ENCODE measurements around the gene RPS6KL1.

DNA sequence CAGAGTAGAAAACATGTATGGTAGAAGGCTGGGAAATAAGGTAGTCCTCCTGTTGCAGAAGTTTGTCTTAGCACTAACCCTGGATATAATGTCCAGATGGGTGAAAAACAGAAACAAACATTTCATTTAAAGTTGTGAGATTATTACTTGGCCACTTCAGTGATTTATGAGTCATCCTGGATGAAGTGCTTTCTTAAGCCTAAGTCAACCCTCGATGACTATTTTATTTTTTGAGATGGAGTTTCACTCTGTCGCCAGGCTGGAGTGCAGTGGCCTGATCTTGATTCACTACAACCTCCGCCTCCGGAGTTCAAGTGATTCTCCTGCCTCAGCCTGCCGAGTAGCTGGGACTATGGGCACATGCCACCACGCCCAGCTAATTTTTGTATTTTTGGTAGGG is 31.2 kb downstream of the RPS6KL1 start:
- TF ChIP-seq, protein P1, sequence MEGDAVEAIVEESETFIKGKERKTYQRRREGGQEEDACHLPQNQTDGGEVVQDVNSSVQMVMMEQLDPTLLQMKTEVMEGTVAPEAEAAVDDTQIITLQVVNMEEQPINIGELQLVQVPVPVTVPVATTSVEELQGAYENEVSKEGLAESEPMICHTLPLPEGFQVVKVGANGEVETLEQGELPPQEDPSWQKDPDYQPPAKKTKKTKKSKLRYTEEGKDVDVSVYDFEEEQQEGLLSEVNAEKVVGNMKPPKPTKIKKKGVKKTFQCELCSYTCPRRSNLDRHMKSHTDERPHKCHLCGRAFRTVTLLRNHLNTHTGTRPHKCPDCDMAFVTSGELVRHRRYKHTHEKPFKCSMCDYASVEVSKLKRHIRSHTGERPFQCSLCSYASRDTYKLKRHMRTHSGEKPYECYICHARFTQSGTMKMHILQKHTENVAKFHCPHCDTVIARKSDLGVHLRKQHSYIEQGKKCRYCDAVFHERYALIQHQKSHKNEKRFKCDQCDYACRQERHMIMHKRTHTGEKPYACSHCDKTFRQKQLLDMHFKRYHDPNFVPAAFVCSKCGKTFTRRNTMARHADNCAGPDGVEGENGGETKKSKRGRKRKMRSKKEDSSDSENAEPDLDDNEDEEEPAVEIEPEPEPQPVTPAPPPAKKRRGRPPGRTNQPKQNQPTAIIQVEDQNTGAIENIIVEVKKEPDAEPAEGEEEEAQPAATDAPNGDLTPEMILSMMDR (IDR thresholded peaks at IDR 0.05; ENCODE audit: low read depth, low read length, missing input control), result no peak
- TF ChIP-seq TAF1 (conservative IDR thresholded peaks at IDR 0.05) (no peak), FOXA1 (IDR thresholded peaks at IDR 0.05) (no peak), YY1 (IDR thresholded peaks at IDR 0.05) (no peak), HNF4G (IDR thresholded peaks at IDR 0.05) (no peak), GABPA (IDR thresholded peaks at IDR 0.05 in 1 of 2, conservative IDR thresholded peaks at IDR 0.05 in 1 of 2) (no peak), SP1 (IDR thresholded peaks at IDR 0.05) (no peak), JUND (IDR thresholded peaks at IDR 0.05) (no peak), EGR1 (IDR thresholded peaks at IDR 0.05; ENCODE audit: low read depth in 2 of 2) (no peak)
- TF ChIP-seq, protein P2, sequence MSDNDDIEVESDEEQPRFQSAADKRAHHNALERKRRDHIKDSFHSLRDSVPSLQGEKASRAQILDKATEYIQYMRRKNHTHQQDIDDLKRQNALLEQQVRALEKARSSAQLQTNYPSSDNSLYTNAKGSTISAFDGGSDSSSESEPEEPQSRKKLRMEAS (IDR thresholded peaks at IDR 0.05), result no peak
- TF ChIP-seq, protein P3, sequence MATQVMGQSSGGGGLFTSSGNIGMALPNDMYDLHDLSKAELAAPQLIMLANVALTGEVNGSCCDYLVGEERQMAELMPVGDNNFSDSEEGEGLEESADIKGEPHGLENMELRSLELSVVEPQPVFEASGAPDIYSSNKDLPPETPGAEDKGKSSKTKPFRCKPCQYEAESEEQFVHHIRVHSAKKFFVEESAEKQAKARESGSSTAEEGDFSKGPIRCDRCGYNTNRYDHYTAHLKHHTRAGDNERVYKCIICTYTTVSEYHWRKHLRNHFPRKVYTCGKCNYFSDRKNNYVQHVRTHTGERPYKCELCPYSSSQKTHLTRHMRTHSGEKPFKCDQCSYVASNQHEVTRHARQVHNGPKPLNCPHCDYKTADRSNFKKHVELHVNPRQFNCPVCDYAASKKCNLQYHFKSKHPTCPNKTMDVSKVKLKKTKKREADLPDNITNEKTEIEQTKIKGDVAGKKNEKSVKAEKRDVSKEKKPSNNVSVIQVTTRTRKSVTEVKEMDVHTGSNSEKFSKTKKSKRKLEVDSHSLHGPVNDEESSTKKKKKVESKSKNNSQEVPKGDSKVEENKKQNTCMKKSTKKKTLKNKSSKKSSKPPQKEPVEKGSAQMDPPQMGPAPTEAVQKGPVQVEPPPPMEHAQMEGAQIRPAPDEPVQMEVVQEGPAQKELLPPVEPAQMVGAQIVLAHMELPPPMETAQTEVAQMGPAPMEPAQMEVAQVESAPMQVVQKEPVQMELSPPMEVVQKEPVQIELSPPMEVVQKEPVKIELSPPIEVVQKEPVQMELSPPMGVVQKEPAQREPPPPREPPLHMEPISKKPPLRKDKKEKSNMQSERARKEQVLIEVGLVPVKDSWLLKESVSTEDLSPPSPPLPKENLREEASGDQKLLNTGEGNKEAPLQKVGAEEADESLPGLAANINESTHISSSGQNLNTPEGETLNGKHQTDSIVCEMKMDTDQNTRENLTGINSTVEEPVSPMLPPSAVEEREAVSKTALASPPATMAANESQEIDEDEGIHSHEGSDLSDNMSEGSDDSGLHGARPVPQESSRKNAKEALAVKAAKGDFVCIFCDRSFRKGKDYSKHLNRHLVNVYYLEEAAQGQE (IDR thresholded peaks at IDR 0.05), result no peak
- TF ChIP-seq, protein P4, sequence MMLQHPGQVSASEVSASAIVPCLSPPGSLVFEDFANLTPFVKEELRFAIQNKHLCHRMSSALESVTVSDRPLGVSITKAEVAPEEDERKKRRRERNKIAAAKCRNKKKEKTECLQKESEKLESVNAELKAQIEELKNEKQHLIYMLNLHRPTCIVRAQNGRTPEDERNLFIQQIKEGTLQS (IDR thresholded peaks at IDR 0.05), result no peak
- TF ChIP-seq, protein P5, sequence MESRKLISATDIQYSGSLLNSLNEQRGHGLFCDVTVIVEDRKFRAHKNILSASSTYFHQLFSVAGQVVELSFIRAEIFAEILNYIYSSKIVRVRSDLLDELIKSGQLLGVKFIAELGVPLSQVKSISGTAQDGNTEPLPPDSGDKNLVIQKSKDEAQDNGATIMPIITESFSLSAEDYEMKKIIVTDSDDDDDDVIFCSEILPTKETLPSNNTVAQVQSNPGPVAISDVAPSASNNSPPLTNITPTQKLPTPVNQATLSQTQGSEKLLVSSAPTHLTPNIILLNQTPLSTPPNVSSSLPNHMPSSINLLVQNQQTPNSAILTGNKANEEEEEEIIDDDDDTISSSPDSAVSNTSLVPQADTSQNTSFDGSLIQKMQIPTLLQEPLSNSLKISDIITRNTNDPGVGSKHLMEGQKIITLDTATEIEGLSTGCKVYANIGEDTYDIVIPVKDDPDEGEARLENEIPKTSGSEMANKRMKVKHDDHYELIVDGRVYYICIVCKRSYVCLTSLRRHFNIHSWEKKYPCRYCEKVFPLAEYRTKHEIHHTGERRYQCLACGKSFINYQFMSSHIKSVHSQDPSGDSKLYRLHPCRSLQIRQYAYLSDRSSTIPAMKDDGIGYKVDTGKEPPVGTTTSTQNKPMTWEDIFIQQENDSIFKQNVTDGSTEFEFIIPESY (IDR thresholded peaks at IDR 0.05), result no peak
